Osteocyte (in vitro differentiated cells): ENCODE data around the gene RYR3. TPM values are rescaled to one million over a fixed set of nuclear protein-coding genes. Genes with fewer than 3 reads are reported as not detected.

Source experiments
- DNase-seq: peaks from one replicate; pipeline ENCODE4 v3.0.0; 2021; ENCODE audit warnings: mixed read lengths; ENCODE audit not compliant: unreplicated experiment; ENCODE audit errors: extremely low spot score
- H3K27ac Mint-ChIP-seq: one replicate; pipeline ENCODE4 v1.8.0; 2021; ENCODE audit warnings: mild to moderate bottlenecking, mixed read lengths; ENCODE audit not compliant: unreplicated experiment
- H3K27me3 Mint-ChIP-seq: one replicate; pipeline ENCODE4 v1.8.0; 2021; ENCODE audit warnings: mixed read lengths; ENCODE audit not compliant: unreplicated experiment
- H3K36me3 Mint-ChIP-seq: one replicate; pipeline ENCODE4 v1.8.0; 2021; ENCODE audit warnings: mixed read lengths; ENCODE audit not compliant: unreplicated experiment
- H3K4me1 Mint-ChIP-seq: one replicate; pipeline ENCODE4 v1.8.0; 2021; ENCODE audit warnings: mixed read lengths; ENCODE audit not compliant: unreplicated experiment
- H3K4me3 Mint-ChIP-seq: one replicate; pipeline ENCODE4 v1.8.0; 2021; ENCODE audit warnings: mild to moderate bottlenecking, moderate library complexity, mixed read lengths; ENCODE audit not compliant: unreplicated experiment
- H3K9me3 Mint-ChIP-seq: one replicate; pipeline ENCODE4 v1.8.0; 2021; ENCODE audit warnings: mixed read lengths; ENCODE audit not compliant: unreplicated experiment
- CTCF ChIP-seq: fragments of 200-600 bp; sonication (generic); IDR thresholded peaks from 2 replicates; pipeline ENCODE4 v1.5.0; 2021; ENCODE audit warnings: antibody characterized with exemption, mild to moderate bottlenecking, moderate library complexity
- total RNA-seq: library from RNA; stranded (reverse); gene quantifications from 2 replicates; pipeline ENCODE4 v1.2.1, GENCODE V29; 2021

Gene RYR3
- total RNA-seq, 1 donor from 2014 or later: not detected

GRCh38 chr15:33618350-33618749 is 307.6 kb downstream of the RYR3 start:
- no peak for TF ChIP-seq CTCF
- Mint-ChIP-seq H3K27me3 (peaks cover 24% of the 10 kb centered on the region), H3K27ac (no peak overlapping the region), H3K9me3 (no peaks in the 10 kb centered on the region), H3K4me1 (no peaks in the 10 kb centered on the region), H3K36me3 (no peaks in the 10 kb centered on the region), H3K4me3 (no peak overlapping the region)
- DNase-seq: no peak

GRCh38 chr15:33621141-33621540 is 310.4 kb downstream of the RYR3 start:
- no peak for TF ChIP-seq CTCF
- peaks cover 24% of the 10 kb centered on the region for H3K27me3 Mint-ChIP-seq
- H3K4me1 Mint-ChIP-seq: no peaks in the 10 kb centered on the region

GRCh38 chr15:33623010-33623409 is 312.2 kb downstream of the RYR3 start:
- DNase-seq: no peak
- TF ChIP-seq CTCF: peak; percentile 13

More at GRCh38 chr15:33621141-33621540, 310.4 kb downstream of the RYR3 start:
- no peak for DNase-seq
- H3K27ac Mint-ChIP-seq: no peak overlapping the region
- no peak overlapping the region for H3K4me3 Mint-ChIP-seq
- no peaks in the 10 kb centered on the region for H3K9me3 Mint-ChIP-seq
- no peaks in the 10 kb centered on the region for H3K36me3 Mint-ChIP-seq

GRCh38 chr15:33624439-33624838 is 313.7 kb downstream of the RYR3 start:
- no peaks in the 10 kb centered on the region for H3K9me3 Mint-ChIP-seq
- no peaks in the 10 kb centered on the region for H3K4me1 Mint-ChIP-seq
- H3K27me3 Mint-ChIP-seq: peaks cover 28% of the 10 kb centered on the region
- H3K4me3 Mint-ChIP-seq: no peak overlapping the region
- no peak for DNase-seq
- H3K27ac Mint-ChIP-seq: no peak overlapping the region
- no peaks in the 10 kb centered on the region for H3K36me3 Mint-ChIP-seq
- no peak for TF ChIP-seq CTCF

More at GRCh38 chr15:33623010-33623409, 312.2 kb downstream of the RYR3 start:
- Mint-ChIP-seq H3K9me3 (no peaks in the 10 kb centered on the region), H3K27ac (no peak overlapping the region), H3K36me3 (no peaks in the 10 kb centered on the region), H3K4me3 (no peak overlapping the region), H3K4me1 (no peaks in the 10 kb centered on the region), H3K27me3 (peaks cover 26% of the 10 kb centered on the region)

- no peak for DNase-seq
- no peak overlapping the region for H3K27ac Mint-ChIP-seq
- peaks cover 31% of the 10 kb centered on the region for H3K27me3 Mint-ChIP-seq
- no peaks in the 10 kb centered on the region for H3K9me3 Mint-ChIP-seq
- no peak overlapping the region for H3K4me3 Mint-ChIP-seq
- H3K36me3 Mint-ChIP-seq: no peaks in the 10 kb centered on the region
- no peak for TF ChIP-seq CTCF
- H3K4me1 Mint-ChIP-seq: no peaks in the 10 kb centered on the region
Measured at GRCh38 chr15:33629647-33630046, 318.9 kb downstream of the RYR3 start.
